NCI-H82 treated with DMSO at 0.1 percent for 48 hours (cell line): ENCODE results near the gene E2F3.

ENCODE experiments used
- DNase-seq: peaks from one replicate; lab custom pipeline; 2025; ENCODE audit not compliant: unreplicated experiment; lab: John Stamatoyannopoulos, UW

E2F3 gene

GRCh38 chr6:20401205-20402091, at the start of gene E2F3:
TSS of gene E2F3 (plus strand) at chr6:20401879. CDS start at chr6:20402233, 354 bp downstream.
- DNase-seq, result peak; percentile 100

- no peak for DNase-seq
Measured at GRCh38 chr6:20352346-20352745, 49.3 kb upstream of the E2F3 start.

GRCh38 chr6:20353134-20353533, 48.5 kb upstream of the E2F3 start:
- DNase-seq, result no peak

GRCh38 chr6:20354366-20354765, 47.3 kb upstream of the E2F3 start:
- no peak for DNase-seq

- no peak for DNase-seq
Measured at GRCh38 chr6:20360471-20361119, 41.1 kb upstream of the E2F3 start.

GRCh38 chr6:20362623-20363022, 39.1 kb upstream of the E2F3 start:
- DNase-seq, result no peak

GRCh38 chr6:20364327-20364726, 37.4 kb upstream of the E2F3 start:
- no peak for DNase-seq

- DNase-seq, result no peak
Measured at GRCh38 chr6:20365456-20365855, 36.2 kb upstream of the E2F3 start.

- DNase-seq, result no peak
Measured at GRCh38 chr6:20366082-20366830, 35.4 kb upstream of the E2F3 start.

GRCh38 chr6:20367743-20368485, 33.8 kb upstream of the E2F3 start:
- DNase-seq, result no peak

- DNase-seq, result no peak
Measured at GRCh38 chr6:20370393-20370792, 31.3 kb upstream of the E2F3 start.

- no peak for DNase-seq
Measured at GRCh38 chr6:20370801-20371200, 30.9 kb upstream of the E2F3 start.

GRCh38 chr6:20375436-20375835, 26.2 kb upstream of the E2F3 start:
- DNase-seq, result no peak

- no peak for DNase-seq
Measured at GRCh38 chr6:20377623-20378265, 23.9 kb upstream of the E2F3 start.

GRCh38 chr6:20379231-20379630, 22.4 kb upstream of the E2F3 start:
- DNase-seq, result no peak

GRCh38 chr6:20386218-20386617, 15.5 kb upstream of the E2F3 start:
- DNase-seq, result no peak

GRCh38 chr6:20389066-20389465, 12.6 kb upstream of the E2F3 start:
- no peak for DNase-seq

GRCh38 chr6:20393297-20393696, 8.4 kb upstream of the E2F3 start:
- no peak for DNase-seq

- no peak for DNase-seq
Measured at GRCh38 chr6:20399518-20399917, 2.2 kb upstream of the E2F3 start.

GRCh38 chr6:20400456-20401204, 1.0 kb upstream of the E2F3 start:
- peak; percentile 93 for DNase-seq
